Upper lobe of left lung (tissue), 6 donors: ENCODE results near the gene TUBAL3. TPM values are rescaled to one million over a fixed set of nuclear protein-coding genes. Genes with fewer than 3 reads are reported as not detected.

ENCODE experiments used
- ATAC-seq, 2 donors: fragments of 200-7000 bp; cut with Tn5 transposase; one replicate each; pipeline ENCODE4 v1.9.1; 2022; ENCODE audit warnings: mild to moderate bottlenecking in 2 of 2, moderate library complexity in 2 of 2; ENCODE audit not compliant: low FRiP score in 2 of 2
- DNase-seq, 2 donors: peaks; one replicate each; pipeline ENCODE4 v3.0.0-alpha.2; 2019 to 2020
- H3K27ac ChIP-seq, 4 donors: fragments of 200-600 bp; sonication (generic); one replicate each; pipeline ENCODE4 v1.5.1; 2016 to 2019
- H3K27me3 ChIP-seq, 4 donors: fragments of 200-600 bp; sonication (generic); one replicate each; pipeline ENCODE4 v1.5.1; 2017 to 2019
- H3K36me3 ChIP-seq, 4 donors: fragments of 200-600 bp; sonication (generic); one replicate each; pipeline ENCODE4 v1.5.1; 2016 to 2019
- H3K4me1 ChIP-seq, 4 donors: fragments of 200-600 bp; sonication (generic); one replicate each; pipeline ENCODE4 v1.5.1; 2018 to 2019
- H3K4me3 ChIP-seq, 4 donors: fragments of 200-600 bp; sonication (generic); one replicate each; pipeline ENCODE4 v1.5.1; 2017 to 2019; ENCODE audit warnings: mild to moderate bottlenecking in 2 of 4, moderate library complexity in 1 of 4
- H3K9me3 ChIP-seq, 4 donors: fragments of 200-600 bp; sonication (generic); one replicate each; pipeline ENCODE4 v1.5.1; 2018 to 2019
- EP300 ChIP-seq, 4 donors: sonication (generic); formaldehyde crosslinking; IDR thresholded peaks; one replicate each; pipeline ENCODE4 v1.5.1; 2017; ENCODE audit warnings: antibody characterized with exemption in 4 of 4, control low read depth in 2 of 4
- POLR2A ChIP-seq, 4 donors: fragments of 450-650 bp; IDR thresholded peaks; one replicate each; pipeline ENCODE4 v1.5.1; 2016 to 2017; ENCODE audit warnings: antibody characterized with exemption in 4 of 4, mild to moderate bottlenecking in 2 of 4
- POLR2AphosphoS5 ChIP-seq, 2 donors: sonication (generic); formaldehyde crosslinking; IDR thresholded peaks; one replicate each; pipeline ENCODE4 v1.5.1; 2017; ENCODE audit warnings: antibody characterized with exemption in 2 of 2
- WGBS, 2 donors: methylation state at CpG; one replicate each; pipeline ENCODE4 v1.1.5; 2017 to 2018; 5-methylcytosine and 5-hydroxymethylcytosine counted together
- total RNA-seq, 6 donors: library from RNA; depleted of rRNA in 4 of 6; stranded (reverse); fragments of >200 nt in 4 of 6; gene quantifications; one replicate each; pipeline versions ENCODE4 v1.1.0 to v1.2.1, GENCODE V29; 2016 to 2021
- TF ChIP-seq, protein P1 (sequence below), 6 experiments: fragments of 450-650 bp in 4 of 6; fragments of 200-600 bp in 2 of 6; sonication (generic) in 2 of 6; IDR thresholded peaks; one replicate each; pipeline ENCODE4 v1.5.1; 2016 to 2019; ENCODE audit warnings: antibody characterized with exemption in 6 of 6
- donor health status: DM: no; HTN: no; CAD: no; lungs with moderate emphysema.
- donor health status: DM: no; HTN: yes; CAD: no; lungs with severe emphysema.

TUBAL3 gene
- total RNA-seq, 6 donors from 2014 or later = 0.59 TPM; not detected in 5

DNA sequence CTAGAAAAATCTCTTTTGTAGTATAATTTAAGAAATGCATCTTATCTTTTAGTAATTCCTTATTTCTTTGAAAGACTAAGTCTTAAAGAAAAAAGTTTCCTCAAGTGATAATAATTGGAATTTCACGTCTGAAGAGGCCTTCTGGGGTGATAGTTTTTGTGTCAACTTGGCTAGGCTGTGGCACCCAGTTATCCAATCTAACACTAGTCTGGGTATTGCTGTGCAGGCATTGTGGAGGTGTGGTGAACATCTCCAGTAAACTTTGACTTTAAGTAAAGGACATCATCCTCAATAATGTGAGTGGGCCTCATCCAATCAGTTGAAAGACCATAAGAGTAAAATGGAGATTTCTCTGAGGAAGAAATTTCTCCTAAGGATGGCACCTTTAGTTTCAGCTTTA, 2.3 kb upstream of the TUBAL3 start:
- ATAC-seq (no peak), DNase-seq (no peak)
- 65 to 67% methylated on average over 1 of the region's 1 CpG for WGBS, 2 donors
- Histone ChIP-seq H3K27me3 (no peaks in the 10 kb centered on the region), H3K27ac (no peak overlapping the region), H3K4me1 (peaks cover 0 to 2% (median 1%) of the 10 kb centered on the region in 4 donors), H3K4me3 (no peak overlapping the region), H3K9me3 (no peaks in the 10 kb centered on the region), H3K36me3 (no peaks in the 10 kb centered on the region)
- TF ChIP-seq, protein P1, sequence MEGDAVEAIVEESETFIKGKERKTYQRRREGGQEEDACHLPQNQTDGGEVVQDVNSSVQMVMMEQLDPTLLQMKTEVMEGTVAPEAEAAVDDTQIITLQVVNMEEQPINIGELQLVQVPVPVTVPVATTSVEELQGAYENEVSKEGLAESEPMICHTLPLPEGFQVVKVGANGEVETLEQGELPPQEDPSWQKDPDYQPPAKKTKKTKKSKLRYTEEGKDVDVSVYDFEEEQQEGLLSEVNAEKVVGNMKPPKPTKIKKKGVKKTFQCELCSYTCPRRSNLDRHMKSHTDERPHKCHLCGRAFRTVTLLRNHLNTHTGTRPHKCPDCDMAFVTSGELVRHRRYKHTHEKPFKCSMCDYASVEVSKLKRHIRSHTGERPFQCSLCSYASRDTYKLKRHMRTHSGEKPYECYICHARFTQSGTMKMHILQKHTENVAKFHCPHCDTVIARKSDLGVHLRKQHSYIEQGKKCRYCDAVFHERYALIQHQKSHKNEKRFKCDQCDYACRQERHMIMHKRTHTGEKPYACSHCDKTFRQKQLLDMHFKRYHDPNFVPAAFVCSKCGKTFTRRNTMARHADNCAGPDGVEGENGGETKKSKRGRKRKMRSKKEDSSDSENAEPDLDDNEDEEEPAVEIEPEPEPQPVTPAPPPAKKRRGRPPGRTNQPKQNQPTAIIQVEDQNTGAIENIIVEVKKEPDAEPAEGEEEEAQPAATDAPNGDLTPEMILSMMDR (IDR thresholded peaks at IDR 0.05) = no peak
- TF ChIP-seq POLR2A (IDR thresholded peaks at IDR 0.05) (no peak), EP300 (IDR thresholded peaks at IDR 0.05) (no peak), POLR2AphosphoS5 (IDR thresholded peaks at IDR 0.05) (no peak)

DNA sequence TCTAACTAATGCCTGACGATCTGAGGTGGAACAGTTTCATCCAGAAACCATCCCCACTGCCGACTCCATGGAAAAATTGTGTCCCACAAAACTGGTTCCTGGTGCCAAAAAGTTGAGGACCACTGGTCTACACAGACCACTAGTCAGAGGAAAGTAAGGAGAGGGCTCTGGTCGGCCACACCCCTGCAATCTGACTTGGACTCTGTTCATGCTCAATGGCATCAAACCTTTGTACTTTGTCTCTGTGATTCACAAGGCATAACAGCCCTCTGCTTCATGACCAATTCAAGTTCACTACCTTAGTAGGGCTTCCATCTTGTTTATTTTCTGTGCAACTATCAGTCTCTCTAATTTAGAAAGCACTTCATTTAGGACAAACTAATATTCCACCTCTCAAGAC, 1.8 kb downstream of the TUBAL3 start:
- Histone ChIP-seq H3K4me1 (no peaks in the 10 kb centered on the region), H3K27me3 (no peaks in the 10 kb centered on the region), H3K9me3 (no peaks in the 10 kb centered on the region), H3K36me3 (no peaks in the 10 kb centered on the region), H3K4me3 (no peak overlapping the region), H3K27ac (no peak overlapping the region)
- 75 to 94% methylated on average over 2 to 3 of the region's 3 CpGs for WGBS, 2 donors
- ATAC-seq (no peak), DNase-seq (no peak)
- TF ChIP-seq EP300 (IDR thresholded peaks at IDR 0.05) (no peak), POLR2A (IDR thresholded peaks at IDR 0.05) (no peak), POLR2AphosphoS5 (IDR thresholded peaks at IDR 0.05) (no peak)
- TF ChIP-seq, protein P1 (IDR thresholded peaks at IDR 0.05) = no peak

DNA sequence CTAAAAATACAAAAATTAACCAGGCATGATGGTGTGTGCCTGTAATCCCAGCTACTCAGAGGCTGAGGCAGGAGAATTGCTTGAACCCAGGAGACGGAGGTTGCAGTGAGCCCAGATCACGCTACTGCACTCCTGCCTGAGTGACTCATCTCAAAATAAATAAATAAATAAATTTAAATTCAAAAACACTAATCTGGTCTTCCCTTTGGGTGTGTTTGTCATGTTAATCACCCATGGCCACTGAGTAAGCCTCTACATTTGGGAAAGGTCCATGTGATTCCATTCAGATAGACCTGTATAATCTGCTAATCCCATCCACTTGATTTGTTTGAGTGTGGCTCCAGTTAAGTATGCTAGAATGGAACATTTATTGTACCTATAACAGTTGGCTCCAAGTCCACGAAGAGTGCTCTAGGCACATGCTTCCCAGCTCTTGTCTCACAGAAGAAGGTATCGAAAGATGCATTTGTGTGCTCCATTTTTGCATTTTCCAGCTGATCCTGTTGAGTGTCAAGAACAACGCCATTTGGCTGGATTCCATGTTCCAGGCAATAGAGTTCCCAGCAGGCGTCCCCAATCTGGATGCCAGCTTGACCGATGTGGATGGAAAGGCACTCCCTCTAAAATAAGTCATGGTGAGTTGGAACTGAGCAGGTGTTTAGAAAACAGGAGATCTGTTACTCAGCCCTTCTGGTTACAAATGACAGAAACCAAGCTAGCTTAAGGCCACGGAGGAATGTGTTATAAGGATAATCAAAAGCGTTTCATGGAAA, 4.0 kb downstream of the TUBAL3 start:
- WGBS, 2 donors = 89 to 90% methylated on average over 9 of the region's 9 CpGs
- no peaks in the 10 kb centered on the region for H3K27me3 ChIP-seq
- H3K27ac ChIP-seq = no peak overlapping the region
- H3K4me1 ChIP-seq = no peaks in the 10 kb centered on the region
- H3K9me3 ChIP-seq = no peaks in the 10 kb centered on the region
- H3K4me3 ChIP-seq = no peak overlapping the region
- TF ChIP-seq, protein P1 (IDR thresholded peaks at IDR 0.05) = no peak
- TF ChIP-seq POLR2A (IDR thresholded peaks at IDR 0.05) (no peak), POLR2AphosphoS5 (IDR thresholded peaks at IDR 0.05) (no peak), EP300 (IDR thresholded peaks at IDR 0.05) (no peak)
- H3K36me3 ChIP-seq = no peaks in the 10 kb centered on the region
- DNase-seq (no peak), ATAC-seq (no peak)

DNA sequence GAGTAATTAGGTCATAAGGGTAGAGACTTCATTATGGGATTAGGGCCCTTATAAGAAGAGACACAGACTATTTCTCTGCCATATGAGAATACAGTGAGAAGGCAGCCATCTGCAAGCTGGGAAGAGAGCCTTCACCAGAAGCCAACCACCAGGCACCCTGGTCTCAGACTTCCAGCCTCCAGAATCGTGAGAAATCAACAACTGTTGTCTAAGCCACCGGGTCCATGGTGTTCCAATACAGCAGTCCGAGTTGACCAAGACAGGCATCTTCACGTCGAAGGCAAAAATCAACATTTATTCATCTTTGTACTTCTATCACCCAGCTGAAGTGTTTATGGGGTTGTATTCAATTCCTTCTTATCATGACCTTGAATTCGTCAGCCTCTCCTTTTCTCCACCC, 5.3 kb downstream of the TUBAL3 start:
- 71 to 75% methylated on average over 6 of the region's 6 CpGs for WGBS, 2 donors
- Histone ChIP-seq H3K4me3 (no peak overlapping the region), H3K27ac (no peak overlapping the region), H3K4me1 (no peaks in the 10 kb centered on the region), H3K9me3 (no peaks in the 10 kb centered on the region), H3K36me3 (no peaks in the 10 kb centered on the region), H3K27me3 (no peaks in the 10 kb centered on the region)
- no peak for TF ChIP-seq POLR2A (IDR thresholded peaks at IDR 0.05)
- no peak for TF ChIP-seq POLR2AphosphoS5 (IDR thresholded peaks at IDR 0.05)
- TF ChIP-seq EP300 (IDR thresholded peaks at IDR 0.05) = no peak
- TF ChIP-seq, protein P1 (IDR thresholded peaks at IDR 0.05) = no peak
- DNase-seq = no peak
- ATAC-seq = no peak
